Peyer's patch (tissue), 4 donors: ENCODE data around the gene CCDC15.

Experiments used
- POLR2A ChIP-seq, 2 donors: fragments of 450-650 bp; IDR thresholded peaks; one replicate each; pipeline ENCODE4 v1.5.1; 2017; ENCODE audit warnings: antibody characterized with exemption in 2 of 2, mild to moderate bottlenecking in 2 of 2, moderate library complexity in 2 of 2
- TF ChIP-seq, protein P1 (sequence below), 6 experiments: fragments of 450-650 bp in 4 of 6; fragments of 200-600 bp in 2 of 6; sonication (generic) in 1 of 6; IDR thresholded peaks; one replicate each; pipeline ENCODE4 v1.5.1; 2017 to 2019; ENCODE audit warnings: antibody characterized with exemption in 6 of 6, mild to moderate bottlenecking in 3 of 6, moderate library complexity in 1 of 6

DNA sequence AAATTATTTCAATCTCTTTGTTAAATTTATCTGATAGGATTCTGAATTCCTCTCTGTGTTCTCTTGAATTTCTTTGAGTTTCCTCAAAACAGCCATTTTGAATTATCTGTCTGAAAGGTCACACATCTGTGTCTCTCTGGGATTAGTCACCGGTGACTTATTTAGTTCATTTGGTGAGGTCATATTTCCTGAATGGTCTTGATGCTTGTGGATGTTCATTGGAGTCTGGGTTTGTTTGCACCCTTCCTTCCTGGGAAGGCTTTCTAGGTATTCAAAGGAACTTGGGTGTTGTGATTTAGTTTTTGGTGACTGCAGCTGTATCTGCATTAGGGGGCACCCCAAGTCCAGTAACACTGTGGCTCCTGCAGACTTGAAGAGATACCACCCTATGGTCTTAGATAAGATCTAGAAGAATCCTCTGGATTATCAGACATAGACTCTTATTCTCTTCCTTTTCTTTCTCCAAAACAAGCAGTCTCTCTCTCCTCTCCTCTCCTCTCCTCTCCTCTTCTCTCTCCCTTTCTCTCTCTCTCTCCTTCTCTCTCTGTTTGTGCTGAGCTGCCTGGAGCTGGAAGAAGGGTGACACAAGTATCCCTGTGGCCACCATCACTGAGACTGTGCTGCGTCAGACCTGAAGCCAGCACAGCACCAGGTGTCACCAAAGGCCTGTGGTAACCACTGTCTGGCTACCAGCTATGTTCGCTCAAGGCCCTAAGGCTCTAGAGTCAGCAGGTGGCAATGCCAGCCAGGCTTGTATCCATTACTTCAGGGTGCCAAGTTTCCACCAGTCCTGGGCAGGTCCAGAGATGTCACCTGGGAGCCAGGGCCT, 38.2 kb upstream of the CCDC15 start:
- TF ChIP-seq, protein P1, sequence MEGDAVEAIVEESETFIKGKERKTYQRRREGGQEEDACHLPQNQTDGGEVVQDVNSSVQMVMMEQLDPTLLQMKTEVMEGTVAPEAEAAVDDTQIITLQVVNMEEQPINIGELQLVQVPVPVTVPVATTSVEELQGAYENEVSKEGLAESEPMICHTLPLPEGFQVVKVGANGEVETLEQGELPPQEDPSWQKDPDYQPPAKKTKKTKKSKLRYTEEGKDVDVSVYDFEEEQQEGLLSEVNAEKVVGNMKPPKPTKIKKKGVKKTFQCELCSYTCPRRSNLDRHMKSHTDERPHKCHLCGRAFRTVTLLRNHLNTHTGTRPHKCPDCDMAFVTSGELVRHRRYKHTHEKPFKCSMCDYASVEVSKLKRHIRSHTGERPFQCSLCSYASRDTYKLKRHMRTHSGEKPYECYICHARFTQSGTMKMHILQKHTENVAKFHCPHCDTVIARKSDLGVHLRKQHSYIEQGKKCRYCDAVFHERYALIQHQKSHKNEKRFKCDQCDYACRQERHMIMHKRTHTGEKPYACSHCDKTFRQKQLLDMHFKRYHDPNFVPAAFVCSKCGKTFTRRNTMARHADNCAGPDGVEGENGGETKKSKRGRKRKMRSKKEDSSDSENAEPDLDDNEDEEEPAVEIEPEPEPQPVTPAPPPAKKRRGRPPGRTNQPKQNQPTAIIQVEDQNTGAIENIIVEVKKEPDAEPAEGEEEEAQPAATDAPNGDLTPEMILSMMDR (IDR thresholded peaks at IDR 0.05) = no peak
- no peak for TF ChIP-seq POLR2A (IDR thresholded peaks at IDR 0.05)
